ENCODE results near the gene AHNAK2. TPM values are rescaled to one million over a fixed set of nuclear protein-coding genes. Genes with fewer than 3 reads are reported as not detected.

AHNAK2 gene
- total and polyA plus RNA-seq, 2 donors (not counting 1 experiment from before 2014, with no cell fraction given): not detected

- no peak for TF ChIP-seq CTCF (IDR thresholded peaks at IDR 0.05)
- no peak for TF ChIP-seq EZH2 (IDR thresholded peaks at IDR 0.05; ENCODE audit: borderline replicate concordance, insufficient read depth, low read depth, low read length, poor library complexity, severe bottlenecking)
- ATAC-seq (ENCODE audit: low read depth) (peak; percentile 4), DNase-seq (peak; percentile 82)
- ChIA-PET POLR2A (interaction anchor here (0.8 to 1.7 kb wide), 3 partner anchors 35 to 45 kb away, joined by 3 to 14 read pairs (median 3); partner anchors contain the start of genes CLBA1 and GPR132), CTCF (interaction anchor here (0.7 to 4.2 kb wide), 13 partner anchors 19 to 70 kb away, joined by 3 to 43 read pairs (median 4); partner anchors contain the start of gene CLBA1)
- intact Hi-C loops (cut with micrococcal nuclease): loop anchor here (2.0 kb wide), 1 partner anchor 43 kb away; no protein-coding TSS in a partner anchor
- peak overlapping the region; percentile 43 to 75 (median 68) for H3K4me3 ChIP-seq (ENCODE audit: control extremely low read depth in 1 of 5, extremely low read depth in 1 of 5, insufficient read depth in 1 of 5, low read depth in 2 of 5, low read length in 4 of 5)
- H3K36me3 ChIP-seq (replicated peaks in 1 of 2; ENCODE audit: control extremely low read depth in 1 of 2, control insufficient read depth in 1 of 2, extremely low read depth in 1 of 2, insufficient read depth in 2 of 2, low read length in 1 of 2): no peaks in the 10 kb centered on the region
- Mint-ChIP-seq H3K4me3 (peak overlapping the region; percentile 89), H3K9me3 (ENCODE audit: insufficient read depth) (no peaks in the 10 kb centered on the region), H3K4me1 (peaks cover 59% of the 10 kb centered on the region), H3K27ac (peak overlapping the region; percentile 89), H3K27me3 (no peaks in the 10 kb centered on the region)
- H3K9me3 ChIP-seq (ENCODE audit: control extremely low read depth in 1 of 3, control insufficient read depth in 2 of 3, insufficient read depth in 1 of 3, low read length in 2 of 3): peaks cover 0 to 3% (median 0%) of the 10 kb centered on the region in 3 donors
- peaks cover 59% of the 10 kb centered on the region for H3K79me2 ChIP-seq (ENCODE audit: control insufficient read depth, insufficient read depth, low read length)
- H4K20me1 ChIP-seq (ENCODE audit: control insufficient read depth, insufficient read depth, low read length, poor library complexity, severe bottlenecking): peaks cover 39% of the 10 kb centered on the region
- H3K4me2 ChIP-seq (replicated peaks; ENCODE audit: low read depth, low read length, poor library complexity, severe bottlenecking): peak overlapping the region; percentile 91
- H3K27me3 ChIP-seq (replicated peaks in 1 of 4; ENCODE audit: control extremely low read depth in 1 of 4, control insufficient read depth in 3 of 4, insufficient read depth in 4 of 4, low read length in 3 of 4): no peaks in the 10 kb centered on the region
- H3K4me1 ChIP-seq (ENCODE audit: control insufficient read depth in 2 of 2, insufficient read depth in 2 of 2, low read length in 2 of 2): peaks cover 17 to 40% of the 10 kb centered on the region in 2 donors
- H3K27ac ChIP-seq (ENCODE audit: low read length in 2 of 2): peak overlapping the region in 1 of 2 donors; percentile 77
- peak overlapping the region; percentile 73 for H2AFZ ChIP-seq (ENCODE audit: insufficient read depth, low read depth, low read length, poor library complexity, severe bottlenecking)
- peak overlapping the region; percentile 75 for H3K9ac ChIP-seq (ENCODE audit: low read length)
- 6% methylated on average over 71 of the region's 75 CpGs for WGBS (ENCODE audit: insufficient coverage)
Measured at GRCh38 chr14:105019861-105020814, 42.0 kb upstream of the AHNAK2 start.
